ENCODE measurements around the gene CTNS.

Gene CTNS

DNA sequence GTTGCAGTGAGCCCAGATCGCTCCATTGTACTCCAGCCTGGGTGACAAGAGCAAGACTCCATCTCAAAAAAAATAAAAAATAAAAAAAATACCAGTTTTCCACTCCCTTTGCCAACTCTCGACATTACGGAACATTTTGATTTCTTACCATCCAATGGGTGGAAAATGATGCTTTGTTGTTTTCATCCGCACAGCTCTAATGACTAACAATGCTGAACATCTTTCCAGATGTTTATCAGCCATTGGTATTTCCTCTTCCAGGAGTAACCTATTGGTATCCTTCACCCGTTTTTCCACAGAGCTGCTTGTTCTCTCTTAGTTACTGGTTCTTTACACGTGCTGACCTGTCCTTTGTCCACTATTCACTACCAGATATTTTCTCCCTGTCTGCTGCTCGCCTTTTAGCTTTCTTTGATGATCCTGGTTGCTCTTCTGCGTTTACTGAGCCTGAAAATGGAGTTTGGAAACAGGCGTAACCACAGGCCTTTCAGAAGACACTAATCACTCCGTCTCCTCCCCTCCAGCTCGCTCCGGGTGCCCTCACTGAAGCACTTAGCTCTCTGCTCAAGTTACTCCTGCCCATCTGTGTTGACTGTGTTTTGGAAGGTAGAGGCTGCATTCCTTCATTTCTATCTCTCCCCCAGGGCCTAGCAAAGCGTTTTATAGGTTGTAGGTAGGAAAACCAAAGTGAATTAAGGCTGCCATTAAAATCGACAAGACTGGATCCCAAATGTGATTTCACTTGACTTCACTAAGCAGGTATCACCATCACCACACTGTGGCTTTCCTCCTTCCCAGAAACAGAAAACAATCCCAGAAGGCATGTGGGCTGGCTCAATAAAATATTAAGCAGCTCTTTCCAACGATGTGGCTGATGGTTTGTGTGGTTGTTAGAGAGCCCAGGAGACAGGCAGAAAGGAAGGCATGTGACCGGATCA lies 9.5 kb upstream of the CTNS start:
- FAIRE-seq = no peak

DNA sequence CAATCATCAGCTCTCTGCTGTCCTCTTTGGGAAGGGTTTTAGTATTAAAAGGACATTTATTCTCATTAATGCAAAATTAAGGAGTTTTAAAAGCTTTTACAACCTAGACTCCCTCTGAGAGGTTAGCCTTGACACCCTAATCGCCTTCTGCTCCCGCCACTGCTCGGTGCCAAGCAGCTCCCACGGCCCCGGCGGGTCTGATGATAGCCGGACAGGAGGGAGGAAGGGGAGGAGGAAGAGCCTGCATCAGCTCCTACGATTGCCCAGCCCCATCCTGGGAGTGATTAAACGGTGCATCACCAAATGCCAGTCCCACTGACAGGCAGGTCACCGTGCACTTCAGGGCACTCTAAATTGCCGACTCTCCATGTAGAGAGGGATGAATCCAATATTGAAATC lies 8.8 kb upstream of the CTNS start:
- FAIRE-seq = no peak

DNA sequence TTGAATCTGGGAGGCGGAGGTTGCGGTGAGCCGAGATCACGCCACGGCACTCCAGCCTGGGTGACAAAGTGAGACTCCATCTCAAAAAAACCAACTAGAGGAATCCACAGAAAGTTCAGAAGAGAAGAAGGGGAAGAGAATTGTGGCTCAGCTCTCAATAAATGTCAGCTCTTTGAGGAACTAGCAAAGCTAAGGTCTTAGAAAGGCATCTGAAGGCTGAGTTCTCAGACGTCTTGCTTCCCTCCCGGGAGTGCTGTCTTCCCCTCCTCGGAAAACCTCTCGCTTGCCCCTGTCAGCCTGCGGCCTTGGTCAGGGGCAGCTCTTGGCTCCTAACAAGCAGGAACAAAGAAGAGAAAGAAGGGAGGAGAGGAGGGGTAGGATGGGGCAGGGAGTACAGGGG lies 5.8 kb upstream of the CTNS start:
- FAIRE-seq = no peak

DNA sequence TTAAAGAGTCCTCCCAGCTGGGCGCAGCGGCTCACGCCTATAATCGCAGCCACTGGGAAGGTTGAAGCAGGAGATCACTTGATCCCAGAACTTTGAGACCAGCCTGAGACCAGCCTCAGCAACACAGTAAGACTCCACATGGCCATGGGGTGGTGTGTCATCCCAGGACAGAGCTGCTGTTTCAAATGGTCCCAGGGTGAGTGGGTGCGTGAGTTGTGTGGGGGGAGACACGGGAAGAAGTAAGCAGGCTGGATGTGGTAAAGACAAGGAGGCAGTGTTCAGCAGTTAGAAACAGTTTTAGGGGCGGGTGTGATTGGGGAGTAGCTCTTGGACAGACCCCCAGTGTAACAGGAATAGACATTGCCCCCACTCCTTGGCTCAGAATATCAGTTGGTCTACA lies 4.3 kb upstream of the CTNS start:
- FAIRE-seq = no peak

DNA sequence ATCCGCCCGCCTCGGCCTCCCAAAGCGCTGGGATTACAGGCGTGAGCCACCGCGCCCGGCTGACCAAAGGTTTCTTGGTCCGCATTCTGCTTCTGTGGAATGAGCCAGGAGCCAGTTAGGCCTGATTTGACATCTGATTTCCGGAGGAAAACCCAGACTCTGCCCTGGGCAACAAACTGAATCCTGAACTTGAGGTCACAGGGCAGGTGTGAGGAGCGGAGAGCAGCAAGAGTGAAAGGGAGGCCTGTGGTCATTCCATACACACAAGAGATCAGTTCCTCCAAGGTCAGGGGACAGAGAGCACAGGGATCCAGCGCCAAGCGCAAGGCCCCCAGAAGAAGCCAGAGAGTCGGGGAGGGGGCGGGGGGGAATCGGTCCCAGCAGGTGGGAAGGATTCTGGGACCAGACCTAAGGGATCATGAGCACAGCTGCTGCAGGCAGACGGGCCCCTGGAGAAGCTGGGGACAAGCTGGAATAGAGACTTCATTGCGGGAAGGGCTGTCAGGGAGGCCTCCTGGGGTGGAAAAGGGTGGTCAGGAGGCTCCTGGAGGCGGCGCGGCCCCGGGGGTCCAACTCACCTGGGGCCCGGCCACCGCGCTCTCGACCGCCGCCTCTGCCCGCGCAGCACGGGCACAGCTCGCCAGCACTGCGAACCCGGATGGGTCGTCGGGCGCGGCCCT lies 946 bp upstream of the CTNS start:
- FAIRE-seq = no peak

DNA sequence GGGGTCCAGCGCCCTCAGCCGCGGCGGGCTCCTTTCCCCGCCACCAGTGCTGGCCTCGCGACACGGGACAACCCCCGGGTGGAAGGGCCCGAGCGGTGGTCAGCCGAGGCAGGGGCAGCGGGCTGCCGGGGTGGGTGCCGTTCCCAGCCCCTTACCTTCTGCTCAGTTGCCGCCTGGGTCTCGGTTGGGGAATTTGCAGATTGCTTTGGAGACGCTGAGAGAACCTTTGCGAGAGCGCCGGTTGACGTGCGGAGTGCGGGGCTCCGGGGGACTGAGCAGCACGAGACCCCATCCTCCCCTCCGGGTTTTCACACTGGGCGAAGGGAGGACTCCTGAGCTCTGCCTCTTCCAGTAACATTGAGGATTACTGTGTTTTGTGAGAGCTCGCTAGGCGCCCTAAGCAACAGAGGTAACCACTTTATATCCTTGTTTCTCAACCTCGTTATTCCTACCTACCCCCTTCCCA lies 381 bp downstream of the CTNS start:
- no peak for FAIRE-seq

DNA sequence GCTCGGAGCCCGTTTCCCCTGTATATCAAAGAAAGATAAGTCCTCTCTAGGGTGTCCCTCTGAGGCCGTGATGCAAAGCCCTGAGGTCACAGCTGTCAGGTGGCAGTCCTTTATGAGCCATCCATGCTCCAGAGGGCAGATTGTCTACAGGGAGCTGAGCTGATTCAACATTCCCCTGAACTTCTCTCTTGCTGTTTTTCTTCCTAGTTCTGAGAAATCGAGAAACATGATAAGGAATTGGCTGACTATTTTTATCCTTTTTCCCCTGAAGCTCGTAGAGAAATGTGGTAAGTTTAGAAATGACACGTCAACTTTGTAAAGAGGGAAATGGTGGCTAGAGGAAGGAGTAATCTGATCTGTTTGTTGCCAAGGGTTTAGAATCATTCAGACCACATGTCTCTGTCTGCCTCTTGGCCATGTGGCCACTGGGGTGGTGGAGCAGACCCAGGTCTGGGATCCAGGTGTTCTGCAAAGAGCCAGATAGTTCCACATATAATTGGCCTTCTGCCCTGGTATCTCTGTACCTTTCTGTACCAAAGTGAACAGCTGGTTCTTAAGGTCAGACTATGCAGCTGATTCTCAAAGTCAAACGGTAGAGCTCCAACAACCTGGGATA lies 3.5 kb downstream of the CTNS start:
- FAIRE-seq = no peak

DNA sequence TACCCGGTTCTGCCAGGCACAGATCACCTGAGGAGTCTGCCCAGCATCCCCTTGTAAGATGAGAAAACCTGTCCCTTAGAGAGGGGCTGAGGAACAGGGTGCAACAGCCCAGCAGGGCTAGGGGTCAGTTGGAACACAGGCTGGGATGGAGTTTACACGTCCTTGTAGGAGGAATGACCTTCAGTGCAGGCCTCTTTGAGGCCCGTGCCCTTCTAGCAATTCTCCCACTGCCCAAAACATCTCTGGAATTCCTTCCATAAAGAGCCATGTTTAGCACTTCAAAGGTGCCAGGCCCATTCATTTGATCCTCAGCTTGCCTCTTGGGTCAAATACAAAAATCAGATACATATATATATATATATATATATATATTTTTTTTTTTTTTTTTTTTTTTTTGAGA lies 4.5 kb downstream of the CTNS start:
- FAIRE-seq = no peak

DNA sequence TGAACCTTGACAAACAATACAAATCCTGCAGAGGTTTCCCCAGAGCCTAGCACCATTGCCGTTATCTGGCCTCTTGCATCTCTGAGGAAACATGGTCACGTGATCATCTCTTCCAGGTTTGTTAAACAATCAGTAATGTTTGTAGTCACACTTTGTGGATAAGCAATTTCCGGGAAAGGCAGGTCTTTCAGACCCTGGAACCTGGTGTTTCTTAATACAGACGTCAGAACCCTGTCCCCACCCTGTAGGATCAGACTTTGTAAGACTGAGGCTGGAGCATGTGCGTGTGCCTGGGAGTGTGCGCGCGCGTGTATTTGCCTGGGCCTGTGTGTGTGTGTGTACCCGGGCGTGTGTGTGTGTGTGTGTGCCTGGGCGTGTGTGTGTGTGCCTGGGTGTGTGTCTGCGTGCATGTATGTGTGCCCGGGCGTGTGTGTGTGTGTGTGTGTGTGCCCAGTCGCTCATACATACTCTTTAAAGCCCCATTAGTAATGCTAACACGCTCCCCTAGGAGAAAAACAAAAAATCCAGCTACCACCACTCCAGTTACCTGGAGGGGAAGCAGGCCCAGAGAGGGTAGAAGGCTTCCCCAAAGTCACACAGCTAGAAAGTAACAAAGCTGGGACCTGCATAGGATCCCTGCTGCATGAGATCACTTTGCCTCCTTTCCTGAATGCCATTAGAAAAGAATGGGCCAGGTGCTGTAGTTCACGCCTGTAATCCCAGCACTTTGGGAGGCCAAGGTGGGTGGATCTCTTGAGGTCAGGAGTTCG lies 5.3 kb downstream of the CTNS start:
- FAIRE-seq = no peak

DNA sequence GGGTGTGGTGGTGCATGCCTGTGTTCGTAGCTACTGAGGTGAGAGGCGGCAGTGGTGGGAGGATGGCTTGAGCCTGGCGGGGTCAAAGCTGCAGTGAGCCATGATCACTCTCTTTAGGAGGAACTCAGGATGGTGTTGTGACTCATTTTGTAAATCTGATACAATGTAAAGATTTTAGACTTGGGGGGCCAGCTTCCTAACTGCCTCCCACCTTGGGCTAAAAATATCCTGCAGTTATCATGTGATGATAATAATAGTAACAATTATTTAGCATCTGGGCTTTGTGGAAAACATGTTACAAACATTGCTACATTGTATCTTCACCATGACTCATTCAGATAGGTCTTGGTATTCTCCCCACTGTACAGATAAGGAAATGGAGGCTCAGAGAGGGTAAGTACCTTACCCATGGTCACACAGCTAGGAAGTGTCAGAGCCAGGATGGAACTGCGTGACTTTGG lies 7.4 kb downstream of the CTNS start:
- no peak for FAIRE-seq

DNA sequence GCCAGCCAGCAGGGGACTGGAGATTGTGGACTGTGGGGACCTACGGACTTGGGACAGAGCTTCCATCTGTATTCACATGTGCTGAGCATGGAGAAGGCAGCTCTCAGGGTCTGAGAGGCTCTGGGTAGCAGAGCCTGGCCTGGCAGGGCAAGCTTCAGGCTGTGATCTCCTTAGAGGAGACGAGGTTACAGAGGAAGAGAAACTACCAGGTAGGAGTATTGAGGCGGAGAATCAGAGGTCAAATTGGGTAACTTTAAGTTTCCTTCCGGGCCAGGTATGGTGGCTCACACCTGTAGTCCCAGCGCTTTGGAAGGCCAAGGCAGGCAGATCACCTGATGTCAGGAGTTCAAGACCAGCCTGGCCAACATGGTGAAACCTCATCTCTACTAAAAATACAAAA lies 8.8 kb downstream of the CTNS start:
- no peak for FAIRE-seq

DNA sequence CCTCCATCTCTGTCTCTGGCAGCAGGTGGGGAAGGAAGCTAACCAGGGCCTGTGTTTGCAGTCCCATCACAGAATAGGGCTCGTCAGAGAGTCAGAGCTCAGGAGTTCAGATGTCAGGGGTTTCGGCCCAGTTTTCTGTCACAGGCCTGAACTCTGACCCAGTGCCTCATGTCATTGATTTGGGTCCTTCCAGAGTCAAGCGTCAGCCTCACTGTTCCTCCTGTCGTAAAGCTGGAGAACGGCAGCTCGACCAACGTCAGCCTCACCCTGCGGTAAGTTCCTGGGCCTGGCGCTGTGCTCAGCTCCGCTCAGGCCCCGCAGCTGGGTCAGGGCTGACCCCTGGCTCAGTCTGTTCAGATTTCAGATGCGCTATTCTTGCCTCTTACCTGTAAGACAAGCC lies 10.7 kb downstream of the CTNS start:
- no peak for FAIRE-seq

DNA sequence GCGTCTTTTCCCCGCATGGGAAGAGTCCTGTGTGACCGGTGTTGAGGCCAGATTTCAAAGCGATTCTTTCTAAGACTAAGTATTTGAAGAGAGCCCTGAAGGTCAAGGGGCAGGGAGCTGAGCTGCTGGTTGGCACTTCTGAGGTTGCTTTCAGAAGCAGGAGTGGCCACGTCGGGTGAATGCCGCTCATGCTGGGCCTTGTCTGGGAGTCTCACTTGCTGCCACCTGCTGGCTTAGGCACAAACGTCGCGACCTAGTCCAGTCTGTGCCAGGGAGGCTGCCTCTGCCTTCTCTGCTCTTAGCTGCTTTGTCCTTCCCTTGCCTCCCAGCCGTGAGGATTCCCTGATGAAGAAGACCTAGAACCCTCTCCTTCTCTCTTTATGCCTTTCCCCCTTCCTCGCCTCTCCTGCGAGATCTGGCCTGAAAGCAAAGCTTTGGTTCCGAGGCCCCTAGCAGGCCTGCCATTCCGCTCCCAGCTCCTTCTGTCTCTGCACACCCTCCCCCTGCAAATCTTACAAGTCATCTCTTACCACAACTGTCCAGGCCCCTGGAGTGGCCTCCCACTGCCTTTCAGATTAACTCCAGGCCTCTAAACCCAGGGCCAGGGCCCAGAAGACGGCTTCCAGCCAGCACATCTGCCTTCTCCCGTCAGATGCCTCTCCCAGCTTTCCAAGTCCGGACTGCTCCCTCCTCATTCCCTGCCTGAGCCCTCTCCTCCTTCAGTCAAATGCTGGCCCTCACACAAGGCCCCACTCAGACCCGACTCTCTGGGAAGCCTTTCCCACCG lies 11.4 kb downstream of the CTNS start:
- no peak for FAIRE-seq

DNA sequence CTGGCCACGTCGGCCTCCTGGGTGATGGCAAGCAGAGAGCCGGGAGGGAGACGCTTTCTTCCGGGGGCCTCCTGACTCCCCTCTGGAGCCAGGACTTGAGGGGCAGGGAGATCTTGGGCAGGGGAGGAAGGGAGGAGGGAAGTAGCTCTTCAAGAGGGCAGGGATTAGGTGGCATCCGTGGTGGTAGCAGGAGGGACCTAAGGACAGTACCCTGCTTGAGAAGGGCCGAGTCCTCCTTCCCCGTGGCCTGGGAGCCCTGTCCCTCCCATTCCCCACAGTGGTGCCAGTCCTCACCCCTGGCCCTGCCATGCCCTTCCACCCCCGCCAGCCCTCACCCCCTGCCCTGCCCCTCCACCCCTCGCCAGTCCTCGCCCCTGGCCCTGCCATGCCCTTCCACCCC lies 19.2 kb downstream of the CTNS start:
- FAIRE-seq = no peak

DNA sequence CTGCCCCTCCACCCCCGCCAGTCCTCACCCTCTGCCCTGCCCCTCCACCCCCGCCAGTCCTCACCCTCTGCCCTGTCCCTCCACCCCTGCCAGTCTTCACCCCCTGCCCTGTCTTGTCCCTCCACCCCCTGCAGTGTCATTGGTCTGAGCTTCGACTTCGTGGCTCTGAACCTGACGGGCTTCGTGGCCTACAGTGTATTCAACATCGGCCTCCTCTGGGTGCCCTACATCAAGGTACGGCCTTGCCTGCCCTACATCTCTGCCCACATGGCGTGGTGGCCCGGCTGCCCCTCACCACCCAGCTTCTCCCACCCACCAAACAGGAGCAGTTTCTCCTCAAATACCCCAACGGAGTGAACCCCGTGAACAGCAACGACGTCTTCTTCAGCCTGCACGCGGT lies 19.8 kb downstream of the CTNS start:
- no peak for FAIRE-seq

DNA sequence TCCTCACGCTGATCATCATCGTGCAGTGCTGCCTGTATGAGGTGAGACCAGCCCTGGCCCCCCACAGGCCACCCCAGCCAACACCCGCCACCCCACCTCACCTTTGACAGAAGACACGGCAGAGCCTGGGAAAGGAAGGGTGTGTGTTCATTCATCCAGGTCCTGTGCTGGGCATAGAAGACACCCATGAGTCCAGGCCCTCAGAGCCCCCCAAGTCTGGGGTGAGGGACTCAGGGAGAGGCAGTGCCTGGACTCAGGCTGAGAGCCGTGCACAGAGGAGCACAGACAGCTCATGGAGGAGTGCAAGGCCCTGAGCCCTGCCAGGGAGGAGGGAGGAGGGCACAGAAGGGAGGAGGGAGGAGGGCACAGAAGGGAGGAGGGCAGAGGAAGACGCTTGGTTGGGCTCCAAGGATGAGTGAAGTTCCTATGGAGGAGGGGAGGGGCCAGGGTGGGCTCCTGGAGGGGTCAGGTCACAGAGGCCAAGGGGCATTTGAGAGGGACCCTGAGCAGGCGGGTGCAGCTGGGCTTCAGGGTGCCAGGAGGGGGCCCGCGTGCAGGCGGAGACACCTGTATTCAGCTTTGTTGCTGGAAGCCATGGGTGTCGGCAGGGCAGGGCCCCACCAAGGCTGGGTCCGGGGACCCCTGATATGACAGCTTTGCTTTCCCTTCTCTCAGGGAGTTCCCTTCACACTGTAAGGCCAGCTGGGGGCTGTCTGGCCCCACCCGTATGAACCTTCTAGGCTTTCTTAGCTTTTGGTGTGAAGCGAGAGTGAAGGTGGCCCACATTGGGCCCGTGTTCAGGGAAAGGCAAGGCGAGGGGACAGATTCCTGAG lies 20.4 kb downstream of the CTNS start:
- FAIRE-seq = no peak

DNA sequence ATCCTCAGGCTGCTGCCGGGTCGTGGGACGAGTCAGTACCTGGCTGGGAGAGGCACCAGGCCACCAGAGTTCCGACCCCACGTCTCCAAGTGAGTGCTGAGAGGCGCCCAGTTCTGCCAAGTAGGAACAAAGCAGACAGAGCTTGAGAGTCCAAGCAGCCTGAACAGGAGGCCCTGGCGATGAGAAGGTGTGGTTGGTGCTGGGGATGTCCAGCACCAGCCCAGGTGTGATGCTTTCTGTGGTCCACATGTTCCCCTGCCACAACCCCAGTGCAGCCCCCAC lies 21.0 kb downstream of the CTNS start:
- FAIRE-seq = no peak

DNA sequence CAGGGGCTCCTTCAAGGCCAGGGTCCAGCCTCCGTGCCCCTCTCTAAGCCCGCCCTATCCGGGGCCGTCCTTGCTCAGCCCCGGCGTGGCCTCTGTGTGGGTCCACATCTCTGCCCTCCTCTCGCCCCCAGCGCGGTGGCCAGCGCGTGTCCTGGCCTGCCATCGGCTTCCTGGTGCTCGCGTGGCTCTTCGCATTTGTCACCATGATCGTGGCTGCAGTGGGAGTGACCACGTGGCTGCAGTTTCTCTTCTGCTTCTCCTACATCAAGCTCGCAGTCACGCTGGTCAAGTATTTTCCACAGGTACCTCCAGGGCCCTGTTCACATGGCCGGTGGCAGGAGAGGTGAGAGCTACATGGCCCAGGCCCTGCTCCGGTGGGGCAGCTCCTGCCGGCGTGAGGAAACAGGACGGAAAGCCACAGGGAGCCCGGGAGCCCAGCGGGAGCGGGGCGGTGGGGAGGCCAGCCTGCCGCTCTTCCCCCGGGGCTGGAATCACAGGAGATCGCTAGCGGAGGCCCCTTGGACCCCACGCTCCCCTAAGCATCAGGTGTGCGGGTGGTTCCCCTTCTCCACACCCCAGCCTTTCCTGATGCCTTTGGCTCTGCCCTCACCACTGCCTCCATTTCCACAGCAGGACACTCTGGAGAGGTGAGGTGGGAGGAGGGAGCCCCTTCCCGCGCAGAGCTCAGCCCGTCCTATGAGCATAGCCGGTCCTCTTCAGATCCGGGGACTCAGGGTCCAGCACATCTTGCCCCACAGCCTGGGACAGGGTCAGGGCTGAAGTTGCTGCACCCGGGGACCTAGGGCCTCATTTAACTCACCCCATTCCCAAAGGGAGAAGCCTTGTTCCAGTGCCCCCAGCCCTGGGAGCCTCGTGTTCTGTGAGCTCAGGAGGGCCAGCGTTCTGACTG lies 21.6 kb downstream of the CTNS start:
- no peak for FAIRE-seq

DNA sequence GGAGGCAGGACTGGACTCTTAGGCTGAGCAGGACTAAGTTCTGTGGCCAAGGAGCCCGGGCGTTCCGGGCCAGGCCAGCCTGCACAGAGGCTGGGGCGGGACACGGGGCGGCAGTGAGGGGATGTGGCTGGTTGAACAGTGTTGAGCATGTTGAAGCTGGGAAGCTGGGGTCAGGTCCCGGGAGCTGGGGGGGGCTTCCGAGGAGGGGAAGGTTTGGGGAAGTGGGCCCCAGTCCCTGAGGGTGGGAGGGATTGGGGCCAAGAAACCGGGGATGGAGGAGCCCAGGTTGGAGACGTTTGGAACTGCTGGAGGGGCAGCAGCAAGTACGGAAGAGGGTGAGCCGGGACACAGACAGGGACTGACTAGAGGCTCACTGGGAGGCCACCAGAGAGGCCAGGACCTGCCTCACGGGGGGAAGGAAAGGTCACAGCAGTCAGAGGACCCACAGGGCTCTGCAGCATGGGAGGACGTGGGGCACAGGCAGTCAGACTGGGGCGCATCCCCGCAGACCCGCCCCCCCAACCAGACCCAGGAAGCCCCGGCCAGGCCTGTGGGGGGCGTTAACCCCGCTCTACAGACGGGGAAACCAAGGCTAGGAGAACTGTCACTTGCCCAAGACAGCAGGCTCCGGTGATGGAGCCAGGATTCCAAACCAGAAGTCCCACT lies 22.4 kb downstream of the CTNS start:
- FAIRE-seq = no peak
